Progenitor cell of endocrine pancreas (in vitro differentiated cells): ENCODE measurements around the gene DECR2. TPM values are rescaled to one million over a fixed set of nuclear protein-coding genes. Genes with fewer than 3 reads are reported as not detected.
"Not testable (repeated sequence)": the region's sequence is repeated elsewhere in the genome, so short reads cannot be mapped to it uniquely, and the experiment has no call there.

ENCODE experiments used
- DNase-seq: peaks from one replicate; pipeline ENCODE4 v3.0.0; 2021; ENCODE audit warnings: low spot score; ENCODE audit not compliant: unreplicated experiment
- H3K27ac Mint-ChIP-seq: 2 replicates; pipeline ENCODE4 v1.8.0; 2021; ENCODE audit warnings: mild to moderate bottlenecking, moderate library complexity, mixed read lengths
- H3K27me3 Mint-ChIP-seq: 2 replicates; pipeline ENCODE4 v1.8.0; 2021; ENCODE audit warnings: mixed read lengths
- H3K36me3 Mint-ChIP-seq: 2 replicates; pipeline ENCODE4 v1.8.0; 2022; ENCODE audit warnings: mixed read lengths; ENCODE audit not compliant: insufficient read depth
- H3K4me1 Mint-ChIP-seq: 2 replicates; pipeline ENCODE4 v1.8.0; 2021; ENCODE audit warnings: low read depth, mixed read lengths
- H3K4me3 Mint-ChIP-seq: 2 replicates; pipeline ENCODE4 v1.8.0; 2021; ENCODE audit warnings: low read depth, mild to moderate bottlenecking, moderate library complexity, mixed read lengths
- H3K9me3 Mint-ChIP-seq: 2 replicates; pipeline ENCODE4 v1.8.0; 2021; ENCODE audit warnings: low read depth, mixed read lengths
- CTCF ChIP-seq: fragments of 200-600 bp; sonication (generic); IDR thresholded peaks from one replicate; pipeline ENCODE4 v1.5.0; 2021; ENCODE audit warnings: antibody characterized with exemption, mild to moderate bottlenecking; ENCODE audit not compliant: unreplicated experiment
- total RNA-seq: library from RNA; stranded (reverse); gene quantifications from 2 replicates; pipeline ENCODE4 v1.2.1, GENCODE V29; 2021

The DECR2 gene
- total RNA-seq, 1 donor from 2014 or later, result 39.4 TPM

GRCh38 chr16:376817-377418 lies 24.8 kb upstream of the DECR2 start:
- H3K27me3 Mint-ChIP-seq, result no peaks in the 10 kb centered on the region
- H3K4me3 Mint-ChIP-seq, result no peak overlapping the region
- peaks cover 13% of the 10 kb centered on the region for H3K4me1 Mint-ChIP-seq
- DNase-seq, result no peak
- peaks cover 3% of the 10 kb centered on the region for H3K36me3 Mint-ChIP-seq
- no peak for TF ChIP-seq CTCF
- H3K27ac Mint-ChIP-seq, result no peak overlapping the region
- no peaks in the 10 kb centered on the region for H3K9me3 Mint-ChIP-seq

GRCh38 chr16:377419-377951 lies 24.2 kb upstream of the DECR2 start:
- no peak for TF ChIP-seq CTCF
- peaks cover 14% of the 10 kb centered on the region for H3K4me1 Mint-ChIP-seq
- H3K4me3 Mint-ChIP-seq, result no peak overlapping the region
- H3K36me3 Mint-ChIP-seq, result peaks cover 3% of the 10 kb centered on the region
- no peak for DNase-seq
- H3K27me3 Mint-ChIP-seq, result no peaks in the 10 kb centered on the region
- H3K27ac Mint-ChIP-seq, result no peak overlapping the region
- H3K9me3 Mint-ChIP-seq, result no peaks in the 10 kb centered on the region

GRCh38 chr16:378113-378820 lies 23.4 kb upstream of the DECR2 start:
- H3K4me3 Mint-ChIP-seq, H3K27ac Mint-ChIP-seq, H3K9me3 Mint-ChIP-seq, H3K36me3 Mint-ChIP-seq, H3K27me3 Mint-ChIP-seq: not testable (repeated sequence)
- peaks cover 18% of the 10 kb centered on the region for H3K4me1 Mint-ChIP-seq
- DNase-seq, result peak; percentile 10

- peak overlapping the region; percentile 33 for H3K27ac Mint-ChIP-seq
Observed at GRCh38 chr16:378821-379182, 22.9 kb upstream of the DECR2 start.

GRCh38 chr16:379183-379960 lies 22.3 kb upstream of the DECR2 start:
- TF ChIP-seq CTCF, result no peak
- H3K9me3 Mint-ChIP-seq, result no peaks in the 10 kb centered on the region
- no peaks in the 10 kb centered on the region for H3K36me3 Mint-ChIP-seq
- H3K4me3 Mint-ChIP-seq, result peak overlapping the region; percentile 70
- peak; percentile 69 for DNase-seq
- no peaks in the 10 kb centered on the region for H3K27me3 Mint-ChIP-seq
- H3K27ac Mint-ChIP-seq, result peak overlapping the region; percentile 85
- H3K4me1 Mint-ChIP-seq, result peaks cover 26% of the 10 kb centered on the region

More at GRCh38 chr16:378821-379182, 22.9 kb upstream of the DECR2 start:
- no peaks in the 10 kb centered on the region for H3K27me3 Mint-ChIP-seq
- no peak for TF ChIP-seq CTCF
- H3K9me3 Mint-ChIP-seq, result no peaks in the 10 kb centered on the region
- no peak for DNase-seq
- H3K36me3 Mint-ChIP-seq, result peaks cover 1% of the 10 kb centered on the region
- no peak overlapping the region for H3K4me3 Mint-ChIP-seq
- H3K4me1 Mint-ChIP-seq, result peaks cover 23% of the 10 kb centered on the region
